ENCODE measurements around the gene NID2. TPM values are rescaled to one million over a fixed set of nuclear protein-coding genes. Genes with fewer than 3 reads are reported as not detected.

NID2 gene
- total and polyA plus RNA-seq, 5 donors from 2014 or later = 0.35 to 1.1 (median 0.62) TPM; not detected in 1

GRCh38 chr14:52029881-52030280 lies 39.0 kb downstream of the NID2 start:
- H3K9me3 ChIP-seq (ENCODE audit: control insufficient read depth in 2 of 2, low read length in 2 of 2) = no peaks in the 10 kb centered on the region
- Mint-ChIP-seq H3K4me1 (peaks cover 0 to 6% (median 0%) of the 10 kb centered on the region in 4 donors), H3K4me3 (no peak overlapping the region), H3K36me3 (no peaks in the 10 kb centered on the region), H3K9me3 (peaks cover 0 to 2% (median 0%) of the 10 kb centered on the region in 7 donors), H3K27me3 (peaks cover 32% of the 10 kb centered on the region), H3K27ac (no peak overlapping the region)
- H3K36me3 ChIP-seq (ENCODE audit: control insufficient read depth, insufficient read depth, low read length) = no peaks in the 10 kb centered on the region
- H3K4me3 ChIP-seq (ENCODE audit: low read depth, low read length) = no peak overlapping the region
- ATAC-seq (ENCODE audit: low read depth in 2 of 2) (no peak), DNase-seq (no peak)
- H3K4me1 ChIP-seq (ENCODE audit: control insufficient read depth, insufficient read depth, low read length, poor library complexity, severe bottlenecking) = no peaks in the 10 kb centered on the region
- H3K27me3 ChIP-seq (ENCODE audit: control insufficient read depth, insufficient read depth, low read length) = peaks cover 2% of the 10 kb centered on the region
- no peak overlapping the region for H3K27ac ChIP-seq (ENCODE audit: insufficient read depth, low read length, poor library complexity, severe bottlenecking)

GRCh38 chr14:52026901-52027300 lies 42.0 kb downstream of the NID2 start:
- H3K27ac Mint-ChIP-seq = no peak overlapping the region
- no peaks in the 10 kb centered on the region for H3K9me3 ChIP-seq (ENCODE audit: control insufficient read depth in 2 of 2, low read length in 2 of 2)

GRCh38 chr14:52026017-52026660 lies 42.7 kb downstream of the NID2 start:
- no peaks in the 10 kb centered on the region for H3K9me3 ChIP-seq (ENCODE audit: control insufficient read depth in 2 of 2, low read length in 2 of 2)
- H3K4me1 ChIP-seq (ENCODE audit: control insufficient read depth, insufficient read depth, low read length, poor library complexity, severe bottlenecking) = peaks cover 11% of the 10 kb centered on the region
- DNase-seq (no peak), ATAC-seq (ENCODE audit: low read depth in 2 of 2) (no peak)
- Mint-ChIP-seq H3K9me3 (peaks cover 0 to 3% (median 2%) of the 10 kb centered on the region in 7 donors), H3K4me1 (peaks cover 0 to 20% (median 14%) of the 10 kb centered on the region in 4 donors), H3K4me3 (no peak overlapping the region), H3K36me3 (no peaks in the 10 kb centered on the region), H3K27ac (no peak overlapping the region), H3K27me3 (peaks cover 18% of the 10 kb centered on the region)
- H3K4me3 ChIP-seq (ENCODE audit: low read depth, low read length) = no peak overlapping the region
- peaks cover 2% of the 10 kb centered on the region for H3K27me3 ChIP-seq (ENCODE audit: control insufficient read depth, insufficient read depth, low read length)
- H3K36me3 ChIP-seq (ENCODE audit: control insufficient read depth, insufficient read depth, low read length) = no peaks in the 10 kb centered on the region
- no peak overlapping the region for H3K27ac ChIP-seq (ENCODE audit: insufficient read depth, low read length, poor library complexity, severe bottlenecking)

More at GRCh38 chr14:52026901-52027300, 42.0 kb downstream of the NID2 start:
- Histone ChIP-seq H3K36me3 (ENCODE audit: control insufficient read depth, insufficient read depth, low read length) (no peaks in the 10 kb centered on the region), H3K4me1 (ENCODE audit: control insufficient read depth, insufficient read depth, low read length, poor library complexity, severe bottlenecking) (peaks cover 3% of the 10 kb centered on the region), H3K4me3 (ENCODE audit: low read depth, low read length) (no peak overlapping the region), H3K27me3 (ENCODE audit: control insufficient read depth, insufficient read depth, low read length) (peaks cover 2% of the 10 kb centered on the region), H3K27ac (ENCODE audit: insufficient read depth, low read length, poor library complexity, severe bottlenecking) (no peak overlapping the region)
- H3K4me3 Mint-ChIP-seq = no peak overlapping the region
- peaks cover 21% of the 10 kb centered on the region for H3K27me3 Mint-ChIP-seq
- H3K4me1 Mint-ChIP-seq = peaks cover 0 to 12% (median 9%) of the 10 kb centered on the region in 4 donors
- no peaks in the 10 kb centered on the region for H3K36me3 Mint-ChIP-seq
- no peak for DNase-seq
- ATAC-seq (ENCODE audit: low read depth in 2 of 2) = no peak
- H3K9me3 Mint-ChIP-seq = peaks cover 0 to 3% (median 2%) of the 10 kb centered on the region in 7 donors

GRCh38 chr14:52025310-52025709 lies 43.5 kb downstream of the NID2 start:
- no peak overlapping the region for H3K4me3 Mint-ChIP-seq
- Histone ChIP-seq H3K9me3 (ENCODE audit: control insufficient read depth in 2 of 2, low read length in 2 of 2) (no peaks in the 10 kb centered on the region), H3K4me3 (ENCODE audit: low read depth, low read length) (no peak overlapping the region), H3K4me1 (ENCODE audit: control insufficient read depth, insufficient read depth, low read length, poor library complexity, severe bottlenecking) (peaks cover 19% of the 10 kb centered on the region), H3K27ac (ENCODE audit: insufficient read depth, low read length, poor library complexity, severe bottlenecking) (no peak overlapping the region), H3K36me3 (ENCODE audit: control insufficient read depth, insufficient read depth, low read length) (no peaks in the 10 kb centered on the region), H3K27me3 (ENCODE audit: control insufficient read depth, insufficient read depth, low read length) (peaks cover 2% of the 10 kb centered on the region)
- no peak overlapping the region for H3K27ac Mint-ChIP-seq
- peaks cover 0 to 3% (median 2%) of the 10 kb centered on the region in 7 donors for H3K9me3 Mint-ChIP-seq
- no peaks in the 10 kb centered on the region for H3K36me3 Mint-ChIP-seq
- DNase-seq (peak in 1 of 3 donors; percentile 25), ATAC-seq (ENCODE audit: low read depth in 2 of 2) (no peak)
- peaks cover 14% of the 10 kb centered on the region for H3K27me3 Mint-ChIP-seq
- peaks cover 0 to 28% (median 22%) of the 10 kb centered on the region in 4 donors for H3K4me1 Mint-ChIP-seq

GRCh38 chr14:52023518-52023917 lies 45.3 kb downstream of the NID2 start:
- ATAC-seq (ENCODE audit: low read depth in 2 of 2) (no peak), DNase-seq (no peak)
- peaks cover 30% of the 10 kb centered on the region for H3K4me1 ChIP-seq (ENCODE audit: control insufficient read depth, insufficient read depth, low read length, poor library complexity, severe bottlenecking)
- no peaks in the 10 kb centered on the region for H3K9me3 ChIP-seq (ENCODE audit: control insufficient read depth in 2 of 2, low read length in 2 of 2)
- H3K9me3 Mint-ChIP-seq = peaks cover 0 to 3% (median 2%) of the 10 kb centered on the region in 7 donors
- no peaks in the 10 kb centered on the region for H3K27me3 ChIP-seq (ENCODE audit: control insufficient read depth, insufficient read depth, low read length)
- no peak overlapping the region for H3K4me3 Mint-ChIP-seq
- no peaks in the 10 kb centered on the region for H3K36me3 ChIP-seq (ENCODE audit: control insufficient read depth, insufficient read depth, low read length)
- peaks cover 7% of the 10 kb centered on the region for H3K27me3 Mint-ChIP-seq
- H3K27ac Mint-ChIP-seq = peak overlapping the region in 1 of 3 donors; percentile 62
- H3K4me3 ChIP-seq (ENCODE audit: low read depth, low read length) = no peak overlapping the region
- no peaks in the 10 kb centered on the region for H3K36me3 Mint-ChIP-seq
- H3K4me1 Mint-ChIP-seq = peaks cover 0 to 42% (median 26%) of the 10 kb centered on the region in 4 donors
- no peak overlapping the region for H3K27ac ChIP-seq (ENCODE audit: insufficient read depth, low read length, poor library complexity, severe bottlenecking)

- Histone ChIP-seq H3K27me3 (ENCODE audit: control insufficient read depth, insufficient read depth, low read length) (no peaks in the 10 kb centered on the region), H3K4me1 (ENCODE audit: control insufficient read depth, insufficient read depth, low read length, poor library complexity, severe bottlenecking) (peaks cover 30% of the 10 kb centered on the region), H3K9me3 (ENCODE audit: control insufficient read depth in 2 of 2, low read length in 2 of 2) (no peaks in the 10 kb centered on the region), H3K4me3 (ENCODE audit: low read depth, low read length) (no peak overlapping the region), H3K36me3 (ENCODE audit: control insufficient read depth, insufficient read depth, low read length) (no peaks in the 10 kb centered on the region), H3K27ac (ENCODE audit: insufficient read depth, low read length, poor library complexity, severe bottlenecking) (no peak overlapping the region)
- peak overlapping the region; percentile 25 to 71 (median 50) for H3K27ac Mint-ChIP-seq
- H3K36me3 Mint-ChIP-seq = no peaks in the 10 kb centered on the region
- DNase-seq (peak in 1 of 3 donors; percentile 86), ATAC-seq (ENCODE audit: low read depth in 2 of 2) (no peak)
- peaks cover 0 to 45% (median 26%) of the 10 kb centered on the region in 4 donors for H3K4me1 Mint-ChIP-seq
- peaks cover 3% of the 10 kb centered on the region for H3K27me3 Mint-ChIP-seq
- peaks cover 0 to 3% (median 2%) of the 10 kb centered on the region in 7 donors for H3K9me3 Mint-ChIP-seq
- H3K4me3 Mint-ChIP-seq = no peak overlapping the region
Measured at GRCh38 chr14:52021957-52022600, 46.8 kb downstream of the NID2 start.

GRCh38 chr14:52020866-52021717 lies 47.8 kb downstream of the NID2 start:
- no peaks in the 10 kb centered on the region for H3K36me3 Mint-ChIP-seq
- no peaks in the 10 kb centered on the region for H3K36me3 ChIP-seq (ENCODE audit: control insufficient read depth, insufficient read depth, low read length)
- no peaks in the 10 kb centered on the region for H3K27me3 Mint-ChIP-seq
- H3K4me1 Mint-ChIP-seq = peaks cover 0 to 45% (median 26%) of the 10 kb centered on the region in 4 donors
- H3K4me3 Mint-ChIP-seq = peak overlapping the region in 2 of 4 donors; percentile 20 to 22
- peak overlapping the region; percentile 34 for H3K4me3 ChIP-seq (ENCODE audit: low read depth, low read length)
- peaks cover 30% of the 10 kb centered on the region for H3K4me1 ChIP-seq (ENCODE audit: control insufficient read depth, insufficient read depth, low read length, poor library complexity, severe bottlenecking)
- peak in 1 of 2 donors; percentile 47 for ATAC-seq (ENCODE audit: low read depth in 2 of 2)
- no peaks in the 10 kb centered on the region for H3K27me3 ChIP-seq (ENCODE audit: control insufficient read depth, insufficient read depth, low read length)
- DNase-seq = peak in 1 of 3 donors; percentile 89
- H3K9me3 Mint-ChIP-seq = peaks cover 0 to 3% (median 2%) of the 10 kb centered on the region in 7 donors
- H3K27ac Mint-ChIP-seq = peak overlapping the region; percentile 50 to 82 (median 72)
- no peaks in the 10 kb centered on the region for H3K9me3 ChIP-seq (ENCODE audit: control insufficient read depth in 2 of 2, low read length in 2 of 2)
- no peak overlapping the region for H3K27ac ChIP-seq (ENCODE audit: insufficient read depth, low read length, poor library complexity, severe bottlenecking)
